Raji (cell line): ENCODE results near the gene NUAK2.

Experiments used
- POLR2A ChIP-seq: IDR thresholded peaks from 2 replicates; pipeline ENCODE4 v1.6.1; 2011; ENCODE audit warnings: low read depth, low read length, control low read depth; ENCODE audit not compliant: insufficient read depth

NUAK2 gene

DNA sequence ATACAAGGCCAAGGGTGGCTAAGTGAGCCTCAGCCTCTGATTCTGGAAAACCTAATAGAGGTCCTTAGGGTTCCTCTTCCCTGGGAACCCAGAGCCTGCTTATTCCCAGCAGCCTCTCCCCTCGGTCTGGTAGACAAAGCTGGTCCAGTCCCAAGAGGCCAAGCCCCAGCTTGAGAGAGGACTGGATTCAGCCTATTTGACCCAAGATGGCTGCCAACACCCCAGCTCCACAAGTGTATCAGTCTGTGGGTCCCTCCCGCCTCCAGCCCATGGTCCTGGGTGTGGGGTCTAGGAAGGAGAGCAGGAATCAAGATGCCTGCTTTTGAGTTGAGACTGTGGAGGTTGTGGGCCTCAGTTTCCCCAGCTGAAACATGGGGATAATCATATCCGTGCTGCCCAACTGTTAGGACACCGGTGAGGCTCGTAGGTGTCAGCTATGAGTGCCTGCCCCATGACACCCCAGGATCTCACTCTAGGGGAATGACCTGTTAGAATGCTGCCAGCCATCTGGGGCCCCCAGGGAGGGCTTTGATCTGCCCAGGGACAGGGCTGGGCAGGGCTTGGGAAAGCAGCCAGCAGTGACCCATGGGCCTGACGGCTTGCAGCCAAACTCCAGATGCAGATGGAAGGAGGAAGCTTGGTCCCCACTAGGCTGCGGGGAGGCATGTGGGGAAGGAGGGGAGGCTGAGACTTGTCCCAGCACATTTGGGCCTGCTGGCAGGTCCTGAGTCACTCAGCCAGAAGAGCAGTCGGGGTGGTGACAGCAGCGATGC is 45.4 kb downstream of the NUAK2 start:
- TF ChIP-seq POLR2A = no peak

DNA sequence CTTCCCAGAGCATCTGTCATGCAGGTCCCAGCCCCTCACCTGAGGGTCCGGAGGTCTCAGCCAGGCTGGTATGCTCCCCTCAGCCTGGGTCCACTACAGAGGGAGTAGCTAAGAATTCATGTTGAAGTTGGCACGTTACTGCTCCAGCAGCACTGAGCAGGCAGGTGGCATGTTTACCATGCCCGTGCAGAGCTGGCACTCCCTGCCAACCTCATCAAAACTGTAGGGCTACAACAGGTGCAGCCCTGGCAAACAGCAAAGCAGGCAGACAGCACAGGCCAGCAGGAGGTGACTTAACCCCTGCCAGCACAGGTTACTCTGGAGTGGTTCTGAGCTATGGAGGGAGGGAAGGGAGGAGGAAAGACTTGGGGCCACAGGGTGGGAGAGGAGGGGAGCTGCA is 46.4 kb downstream of the NUAK2 start:
- TF ChIP-seq POLR2A = no peak

DNA sequence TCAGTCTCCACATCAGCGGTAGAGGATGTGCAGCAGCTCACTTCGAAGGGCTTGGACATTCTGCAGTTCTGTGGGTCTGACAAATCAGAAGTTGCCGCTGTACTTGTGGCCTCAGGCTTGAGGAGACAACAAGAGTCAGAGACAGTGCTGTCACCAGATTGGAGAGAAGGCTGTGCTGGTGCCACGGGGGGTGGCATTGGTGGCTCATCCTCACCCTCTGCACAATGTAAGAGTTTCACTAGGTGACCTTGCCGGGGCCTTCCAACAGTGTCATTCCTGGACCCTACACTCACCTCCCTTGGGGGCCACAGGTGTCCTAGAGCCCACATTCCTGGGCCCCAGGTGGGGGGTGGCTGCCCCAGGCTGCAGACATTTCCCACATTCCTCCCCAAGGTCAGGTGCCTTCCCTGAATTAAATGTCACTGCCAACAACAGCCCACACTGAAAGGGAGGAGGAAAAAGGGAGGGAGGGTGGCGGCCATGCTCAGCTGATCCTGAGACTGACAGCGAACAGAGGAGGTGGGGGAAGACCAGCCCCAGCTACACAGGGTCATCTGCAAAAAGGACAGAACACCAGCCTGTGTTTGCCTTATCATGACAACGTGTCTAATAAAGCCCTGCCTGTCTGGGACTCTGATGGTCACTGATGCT is 47.4 kb downstream of the NUAK2 start:
- no peak for TF ChIP-seq POLR2A

DNA sequence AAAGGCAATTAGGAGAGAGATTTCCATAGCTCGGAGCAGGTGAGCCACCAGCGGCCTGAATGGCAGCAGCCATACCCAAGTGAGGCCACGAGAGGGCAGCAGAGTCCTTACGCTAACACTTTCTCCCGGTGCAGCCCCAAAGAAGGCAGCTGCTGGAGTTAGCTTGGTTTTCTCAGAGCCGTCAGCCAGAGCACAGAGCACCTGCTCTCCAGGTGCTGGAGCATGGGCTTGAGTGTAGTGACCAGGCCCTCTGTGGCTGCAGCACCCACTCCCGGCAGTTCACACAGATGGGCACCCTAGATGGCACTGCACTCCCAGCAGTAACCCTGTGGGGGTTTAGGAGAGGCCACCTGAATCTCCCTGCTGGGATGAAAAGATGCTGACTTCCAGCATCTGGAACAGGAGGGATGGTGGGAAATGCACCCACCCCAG is 48.0 kb downstream of the NUAK2 start:
- no peak for TF ChIP-seq POLR2A

DNA sequence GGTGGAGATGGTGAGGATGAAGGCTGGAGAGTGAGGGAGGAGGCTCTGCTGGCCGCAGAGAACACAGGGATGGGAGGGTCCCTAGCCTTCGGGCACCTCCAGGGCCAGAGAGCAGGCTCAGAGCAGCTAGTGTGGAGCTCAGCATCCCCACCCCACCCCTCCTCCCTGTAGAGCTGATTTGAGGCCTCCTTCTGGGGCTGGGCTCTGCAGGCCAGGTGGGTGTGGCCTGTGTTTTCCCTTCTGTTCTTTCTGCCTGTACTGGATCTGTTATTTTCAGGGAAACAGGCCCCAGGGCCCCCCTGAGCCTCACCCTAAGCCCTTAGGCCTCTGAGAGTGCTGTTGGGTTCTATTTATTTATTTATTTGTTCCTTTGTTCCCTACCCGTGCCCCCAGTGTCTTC is 49.0 kb downstream of the NUAK2 start:
- TF ChIP-seq POLR2A = no peak

DNA sequence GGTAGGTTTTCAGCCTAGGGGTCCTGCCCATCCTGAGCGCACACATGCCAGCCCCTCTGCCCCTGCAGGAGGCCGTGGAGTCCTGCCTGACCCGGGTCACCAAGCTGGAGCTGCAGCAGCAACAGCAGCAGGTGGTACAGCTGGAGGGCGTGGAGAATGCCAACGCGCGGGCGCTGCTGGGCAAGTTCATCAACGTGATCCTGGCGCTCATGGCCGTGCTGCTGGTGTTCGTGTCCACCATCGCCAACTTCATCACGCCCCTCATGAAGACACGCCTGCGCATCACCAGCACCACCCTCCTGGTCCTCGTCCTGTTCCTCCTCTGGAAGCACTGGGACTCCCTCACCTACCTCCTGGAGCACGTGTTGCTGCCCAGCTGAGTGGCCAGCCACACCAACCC is 49.8 kb downstream of the NUAK2 start:
- no peak for TF ChIP-seq POLR2A

DNA sequence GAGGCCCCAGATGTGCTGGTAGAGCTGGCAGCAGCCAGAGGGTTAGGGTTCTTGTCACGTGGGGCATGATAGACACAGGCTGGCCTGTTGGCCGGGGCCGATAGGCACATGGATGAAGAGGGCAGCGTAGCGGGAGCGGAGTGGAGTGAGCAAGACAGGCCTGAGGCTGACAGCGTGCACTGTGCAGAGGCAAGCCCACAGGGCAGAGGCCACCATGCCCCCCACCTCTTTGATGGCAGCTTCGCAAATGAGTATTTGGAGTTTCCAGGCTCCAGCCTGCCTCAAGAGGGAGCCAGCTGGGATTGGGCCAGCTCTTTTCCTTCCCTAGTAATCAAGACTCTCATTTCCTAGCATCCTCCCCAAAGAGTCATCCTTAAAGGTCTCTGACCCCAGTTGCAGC is 50.3 kb downstream of the NUAK2 start:
- no peak for TF ChIP-seq POLR2A

DNA sequence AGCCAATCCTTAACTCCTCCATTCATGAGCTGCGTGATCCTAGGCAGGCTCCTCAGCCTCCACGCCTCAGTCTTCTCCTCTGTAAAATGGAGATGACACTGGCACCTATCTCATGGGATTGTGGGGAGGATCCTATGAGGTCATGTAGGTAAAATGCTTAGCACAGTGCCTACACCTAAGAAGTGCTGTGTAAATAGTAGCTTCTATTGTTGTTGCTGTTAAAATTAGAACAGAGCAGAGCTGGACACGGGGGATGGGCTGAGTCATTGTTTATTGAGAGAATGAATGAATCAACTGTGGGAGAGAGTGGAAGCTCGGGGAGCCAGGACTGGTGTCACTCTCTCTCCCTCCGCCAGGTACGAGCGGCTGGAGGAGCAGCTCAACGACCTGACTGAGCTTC is 50.8 kb downstream of the NUAK2 start:
- no peak for TF ChIP-seq POLR2A

DNA sequence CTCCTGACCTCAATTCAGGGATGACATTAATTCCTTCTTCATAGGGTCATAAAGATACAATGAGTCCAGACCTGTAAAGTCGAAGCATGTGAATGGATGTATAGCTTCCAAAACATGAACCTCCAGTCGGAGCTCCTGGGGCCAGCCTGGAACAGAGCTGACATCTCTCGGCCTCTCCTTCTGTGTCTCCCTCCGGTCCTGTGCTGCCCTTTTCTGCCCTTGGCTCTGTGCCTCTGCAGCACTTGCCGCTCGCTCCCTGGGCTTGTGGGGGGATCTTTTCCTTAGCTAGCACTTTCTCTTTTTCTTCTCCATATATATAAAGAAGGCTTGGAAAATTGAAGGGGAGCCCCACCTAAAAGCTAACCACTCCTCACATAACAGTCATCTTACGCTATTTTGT is 51.3 kb downstream of the NUAK2 start:
- no peak for TF ChIP-seq POLR2A

DNA sequence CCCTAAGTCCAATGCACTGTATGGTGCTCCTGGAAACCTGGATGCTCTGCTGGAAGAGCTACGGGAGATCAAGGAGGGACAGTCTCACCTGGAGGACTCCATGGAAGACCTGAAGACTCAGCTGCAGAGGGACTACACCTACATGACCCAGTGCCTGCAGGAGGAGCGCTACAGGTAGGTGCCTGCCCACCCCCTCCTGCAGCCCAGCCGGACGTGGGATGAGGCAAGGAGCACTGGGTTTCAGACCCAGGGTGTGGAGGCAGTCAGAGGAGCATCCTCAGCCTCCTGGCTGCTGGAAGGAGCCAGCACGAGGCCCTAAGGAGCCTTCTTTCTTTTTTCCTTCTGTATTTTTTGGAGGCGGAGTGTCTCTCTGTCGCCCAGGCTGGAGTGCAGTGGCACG is 51.8 kb downstream of the NUAK2 start:
- TF ChIP-seq POLR2A = no peak

DNA sequence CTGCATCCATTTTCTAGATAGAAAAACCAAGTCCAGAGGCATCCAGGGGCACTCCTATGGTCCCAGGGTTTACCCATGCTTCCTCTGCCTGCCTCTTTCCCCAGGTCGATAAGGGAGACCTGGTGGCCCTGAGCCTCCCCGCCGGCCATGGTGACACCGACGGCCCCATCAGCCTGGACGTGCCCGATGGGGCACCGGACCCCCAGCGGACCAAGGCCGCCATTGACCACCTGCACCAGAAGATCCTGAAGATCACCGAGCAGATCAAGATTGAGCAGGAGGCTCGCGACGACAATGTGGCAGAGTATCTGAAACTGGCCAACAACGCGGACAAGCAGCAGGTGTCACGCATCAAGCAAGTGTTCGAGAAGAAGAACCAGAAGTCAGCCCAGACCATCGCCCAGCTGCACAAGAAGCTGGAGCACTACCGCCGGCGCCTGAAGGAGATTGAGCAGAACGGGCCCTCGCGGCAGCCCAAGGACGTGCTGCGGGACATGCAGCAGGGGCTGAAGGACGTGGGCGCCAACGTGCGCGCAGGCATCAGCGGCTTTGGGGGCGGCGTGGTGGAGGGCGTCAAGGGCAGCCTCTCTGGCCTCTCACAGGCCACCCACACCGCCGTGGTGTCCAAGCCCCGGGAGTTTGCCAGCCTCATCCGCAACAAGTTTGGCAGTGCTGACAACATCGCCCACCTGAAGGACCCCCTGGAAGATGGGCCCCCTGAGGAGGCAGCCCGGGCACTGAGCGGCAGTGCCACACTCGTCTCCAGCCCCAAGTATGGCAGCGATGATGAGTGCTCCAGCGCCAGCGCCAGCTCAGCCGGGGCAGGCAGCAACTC is 52.5 kb downstream of the NUAK2 start:
- no peak for TF ChIP-seq POLR2A

DNA sequence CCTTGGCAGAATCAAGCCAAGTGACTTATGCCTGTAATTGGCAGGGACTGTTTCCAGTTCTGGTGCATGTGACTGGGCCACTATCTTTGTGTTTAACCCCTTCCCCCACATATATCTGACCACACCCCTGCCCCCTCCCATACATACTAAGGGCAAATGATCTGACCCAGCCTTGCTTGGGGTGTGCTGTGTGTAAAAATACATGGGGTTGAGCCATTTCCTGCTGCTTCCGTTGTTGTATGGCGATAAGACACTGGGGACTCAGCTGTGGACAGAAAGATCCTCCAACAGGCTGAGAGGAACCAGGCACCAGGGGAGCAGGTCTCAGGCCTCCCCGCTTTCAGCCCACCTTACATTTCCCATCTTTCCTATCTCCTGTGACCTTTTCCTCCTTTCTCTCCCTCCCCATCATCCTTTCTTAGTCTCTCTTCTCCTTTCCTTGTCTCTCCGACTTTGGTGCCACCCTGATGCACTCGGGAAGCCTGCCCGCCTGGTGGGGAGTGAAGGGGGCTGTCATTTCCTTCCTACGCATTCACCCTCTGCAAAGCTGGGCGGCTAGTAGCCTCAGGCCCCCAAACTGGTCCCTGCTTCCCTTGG is 54.1 kb downstream of the NUAK2 start:
- no peak for TF ChIP-seq POLR2A

DNA sequence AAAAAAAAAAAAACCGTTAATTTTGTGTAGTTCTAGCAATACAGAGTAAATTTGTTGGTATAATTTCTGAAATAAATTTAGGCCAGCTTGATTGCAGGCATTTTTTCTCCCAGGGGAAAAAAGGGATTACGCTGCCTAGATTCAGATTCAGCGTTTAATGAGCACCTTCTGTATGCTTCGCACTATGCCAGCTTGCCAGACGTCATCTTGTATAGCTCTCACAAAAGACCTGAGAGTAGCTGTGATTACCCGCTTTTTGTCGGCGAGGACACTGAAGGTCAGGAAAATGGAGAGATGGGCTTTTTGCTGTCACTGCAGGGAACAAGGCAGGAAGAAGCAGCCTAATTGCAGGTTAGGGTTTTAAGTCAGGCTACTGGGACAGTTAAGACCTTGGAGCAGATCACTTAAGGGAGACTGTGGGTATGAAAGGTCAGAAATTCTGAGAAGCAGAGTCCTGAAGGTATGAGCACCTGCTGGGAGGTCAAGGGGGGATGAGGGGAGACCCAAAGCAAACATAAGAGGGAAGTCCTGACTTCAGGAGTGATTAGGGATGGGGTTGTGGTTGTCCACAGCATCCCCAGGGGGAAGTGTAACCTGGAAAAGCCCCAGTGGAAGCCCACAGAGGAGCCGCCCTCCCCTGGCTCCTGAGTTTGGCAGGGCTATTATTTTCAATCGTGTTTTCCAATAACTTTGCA is 54.8 kb downstream of the NUAK2 start:
- TF ChIP-seq POLR2A = no peak

DNA sequence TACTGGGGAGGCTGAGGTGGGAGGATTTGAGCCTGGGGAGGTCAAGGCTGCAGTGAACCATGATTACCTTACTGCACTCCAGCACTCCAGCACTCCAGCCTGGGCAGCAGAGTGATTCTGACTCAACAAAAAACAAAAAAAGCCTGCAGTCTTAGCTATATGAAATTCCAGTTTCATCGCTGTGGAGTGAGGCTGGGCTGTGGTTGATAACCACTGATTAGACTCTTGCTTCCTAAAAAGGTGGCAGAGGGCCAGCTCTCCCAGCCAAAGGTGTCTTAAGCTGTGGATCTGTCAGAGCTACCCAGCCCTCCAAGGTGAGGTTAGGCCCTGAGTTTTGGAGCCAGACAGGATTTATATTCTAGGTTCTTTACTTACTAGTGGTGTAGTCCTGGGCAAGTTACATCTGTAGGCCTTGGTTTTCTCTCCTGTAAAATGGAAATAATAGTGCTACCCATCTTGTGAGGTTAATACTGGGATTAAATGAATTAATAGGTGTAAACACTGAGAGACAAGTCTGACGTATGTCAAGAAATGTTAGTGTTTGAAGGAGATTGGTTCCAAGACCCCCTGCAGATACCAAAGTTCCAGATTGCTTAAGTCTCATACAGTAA is 57.9 kb downstream of the NUAK2 start:
- no peak for TF ChIP-seq POLR2A
